Cerebellar cortex (tissue), 1 donor: ENCODE measurements around the gene KRTAP10-3.

Experiments
- DNase-seq: peaks from one replicate; pipeline ENCODE4 v3.0.0-alpha.2; 2015; ENCODE audit warnings: low spot score

KRTAP10-3 gene

GRCh38 chr21:44549525-44550211 lies 8.9 kb downstream of the KRTAP10-3 start:
- no peak for DNase-seq

DNA sequence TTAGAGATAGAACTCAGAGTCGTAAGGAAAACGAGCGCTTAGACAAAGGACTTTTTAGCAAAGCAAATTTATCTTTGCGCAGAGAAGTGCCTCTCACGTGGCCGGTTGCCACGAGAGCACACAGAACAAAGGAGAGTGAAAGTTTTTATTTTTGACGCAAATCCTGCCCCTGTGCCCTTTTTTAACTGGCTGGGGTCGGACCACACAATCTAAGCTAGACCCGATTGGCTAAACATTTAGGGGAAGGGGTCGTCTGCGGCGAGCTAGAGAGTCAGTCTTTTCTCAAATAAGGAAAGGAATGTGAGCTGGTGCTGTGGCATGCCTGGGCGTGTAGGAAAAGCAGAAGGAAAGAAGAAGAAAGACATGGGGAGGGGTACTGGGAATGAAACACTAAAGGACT lies 9.7 kb downstream of the KRTAP10-3 start:
- no peak for DNase-seq

DNA sequence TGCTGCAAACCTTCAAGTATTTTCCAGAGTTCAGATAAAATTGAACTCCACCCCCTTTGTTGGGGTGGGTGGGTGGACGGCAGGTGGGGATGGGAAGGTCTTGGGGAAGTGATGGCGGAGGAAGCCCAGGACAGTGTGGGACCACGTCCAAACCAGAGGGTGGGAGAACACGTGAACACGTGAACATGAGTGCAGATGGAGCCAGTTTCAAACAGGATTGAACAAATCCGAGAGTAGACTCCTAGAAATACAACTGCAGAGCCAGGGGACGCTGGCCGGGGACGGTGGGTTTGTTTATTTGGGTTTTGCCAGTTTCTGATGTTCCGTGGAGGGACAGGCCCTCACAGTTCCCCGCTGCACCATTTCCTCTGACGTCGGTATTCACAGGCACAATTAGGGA lies 10.2 kb downstream of the KRTAP10-3 start:
- no peak for DNase-seq

GRCh38 chr21:44547656-44548331 lies 10.8 kb downstream of the KRTAP10-3 start:
- DNase-seq, result no peak

GRCh38 chr21:44544566-44544965 lies 14.0 kb downstream of the KRTAP10-3 start:
- no peak for DNase-seq

DNA sequence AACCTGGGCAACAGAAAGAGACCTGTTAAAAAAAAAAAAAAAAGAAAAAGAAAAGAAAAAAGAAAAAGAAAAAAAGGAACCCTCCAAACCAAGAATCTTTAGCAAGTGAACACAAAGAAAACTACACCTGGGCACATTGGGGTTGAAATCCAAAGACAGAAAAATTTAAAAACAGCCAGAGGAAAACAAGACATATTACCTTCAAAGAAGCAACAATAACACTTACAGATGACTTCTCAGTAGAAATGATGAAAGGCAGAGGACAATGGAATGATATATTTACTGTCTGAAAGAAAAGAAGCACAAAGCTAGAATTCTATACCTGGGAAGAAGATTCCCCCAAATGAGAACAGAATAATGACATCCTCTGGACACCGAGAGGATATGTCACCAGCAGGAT lies 15.9 kb downstream of the KRTAP10-3 start:
- no peak for DNase-seq

DNA sequence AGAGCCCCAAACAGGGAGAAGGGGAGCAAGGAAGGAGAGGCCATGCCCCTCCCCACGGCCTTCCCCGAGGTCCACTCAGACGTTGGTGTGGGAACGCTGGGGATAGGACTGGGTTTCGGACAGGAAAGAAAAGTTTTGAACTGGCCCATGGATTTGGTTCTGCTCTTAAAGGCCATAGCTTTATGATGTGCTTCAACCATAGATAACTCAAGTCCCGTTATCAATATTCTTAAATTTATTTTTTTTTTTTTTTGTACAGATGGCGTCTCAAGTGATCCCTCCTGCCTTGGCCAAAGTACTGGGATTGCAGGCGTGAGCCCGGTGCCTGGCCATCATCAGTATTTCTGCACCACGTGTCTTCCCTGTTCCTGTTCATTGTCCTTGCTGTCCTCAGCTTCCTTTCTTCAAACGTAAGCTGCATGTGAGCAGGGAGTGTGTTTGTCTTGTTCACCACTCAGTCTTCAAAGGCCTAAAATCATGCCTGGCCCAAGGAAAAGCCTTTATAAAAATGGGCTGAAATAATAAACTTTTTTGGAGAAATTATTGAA lies 17.8 kb downstream of the KRTAP10-3 start:
- DNase-seq, result no peak

DNA sequence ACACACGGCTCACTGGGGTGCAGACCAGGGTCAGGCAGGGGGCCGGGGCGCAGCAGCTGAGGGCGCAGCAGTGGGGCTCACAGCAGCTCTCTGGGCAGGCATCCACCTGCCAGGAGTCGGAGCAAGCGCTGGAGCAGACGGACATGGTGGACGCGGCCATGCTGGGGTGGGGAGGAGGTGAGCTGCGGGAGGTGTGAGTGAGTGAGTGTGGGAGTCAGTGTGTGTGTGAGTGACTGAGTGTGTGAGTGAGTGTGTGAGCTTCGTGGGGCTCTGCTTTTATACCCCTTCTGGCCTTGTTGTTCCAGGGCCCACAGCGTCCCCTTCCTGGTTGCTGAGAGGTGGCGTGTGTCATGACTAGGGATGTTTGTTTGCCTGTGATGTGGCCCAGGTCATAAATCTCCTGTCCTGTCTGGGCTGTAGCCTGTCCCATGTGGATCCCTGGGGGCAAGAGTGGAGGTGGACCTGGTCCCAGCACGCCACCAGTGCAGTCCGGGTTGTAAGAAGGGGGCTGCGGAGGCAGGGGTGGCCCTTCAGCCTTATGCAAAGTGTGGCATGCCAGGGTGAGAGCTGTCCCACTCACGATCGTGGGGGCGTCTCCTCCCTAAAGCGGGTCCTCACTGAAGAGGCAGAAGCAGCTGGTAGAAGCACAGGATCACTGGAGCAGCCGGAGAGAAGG lies 18.5 kb downstream of the KRTAP10-3 start, which contains the start of gene KRTAP10-1:
Gene KRTAP10-1, minus strand, starts transcription at position 205 of the 676 bp plus-strand sequence. Its CDS starts 45 bp downstream, at position 160.
- DNase-seq, result no peak

DNA sequence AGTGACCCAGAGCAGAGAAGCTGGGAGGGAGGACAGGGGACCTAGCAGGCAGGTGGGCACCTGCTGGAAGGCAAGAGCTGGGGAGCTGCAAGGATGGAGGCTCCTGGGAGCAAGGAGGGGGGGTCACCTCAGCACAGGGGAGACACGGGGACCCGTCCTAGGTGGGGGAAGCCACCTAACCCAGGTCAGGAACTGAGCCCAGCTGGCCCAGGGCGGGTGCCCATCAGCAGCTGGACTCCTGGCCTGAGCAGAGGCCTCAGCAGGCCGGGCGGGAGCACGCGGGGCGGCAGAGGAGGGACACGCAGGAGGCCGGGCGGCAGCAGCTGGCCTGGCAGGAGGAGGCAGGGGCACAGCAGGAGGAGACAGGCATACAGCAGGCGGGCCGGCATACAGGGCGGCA lies 19.5 kb downstream of the KRTAP10-3 start:
- no peak for DNase-seq

DNA sequence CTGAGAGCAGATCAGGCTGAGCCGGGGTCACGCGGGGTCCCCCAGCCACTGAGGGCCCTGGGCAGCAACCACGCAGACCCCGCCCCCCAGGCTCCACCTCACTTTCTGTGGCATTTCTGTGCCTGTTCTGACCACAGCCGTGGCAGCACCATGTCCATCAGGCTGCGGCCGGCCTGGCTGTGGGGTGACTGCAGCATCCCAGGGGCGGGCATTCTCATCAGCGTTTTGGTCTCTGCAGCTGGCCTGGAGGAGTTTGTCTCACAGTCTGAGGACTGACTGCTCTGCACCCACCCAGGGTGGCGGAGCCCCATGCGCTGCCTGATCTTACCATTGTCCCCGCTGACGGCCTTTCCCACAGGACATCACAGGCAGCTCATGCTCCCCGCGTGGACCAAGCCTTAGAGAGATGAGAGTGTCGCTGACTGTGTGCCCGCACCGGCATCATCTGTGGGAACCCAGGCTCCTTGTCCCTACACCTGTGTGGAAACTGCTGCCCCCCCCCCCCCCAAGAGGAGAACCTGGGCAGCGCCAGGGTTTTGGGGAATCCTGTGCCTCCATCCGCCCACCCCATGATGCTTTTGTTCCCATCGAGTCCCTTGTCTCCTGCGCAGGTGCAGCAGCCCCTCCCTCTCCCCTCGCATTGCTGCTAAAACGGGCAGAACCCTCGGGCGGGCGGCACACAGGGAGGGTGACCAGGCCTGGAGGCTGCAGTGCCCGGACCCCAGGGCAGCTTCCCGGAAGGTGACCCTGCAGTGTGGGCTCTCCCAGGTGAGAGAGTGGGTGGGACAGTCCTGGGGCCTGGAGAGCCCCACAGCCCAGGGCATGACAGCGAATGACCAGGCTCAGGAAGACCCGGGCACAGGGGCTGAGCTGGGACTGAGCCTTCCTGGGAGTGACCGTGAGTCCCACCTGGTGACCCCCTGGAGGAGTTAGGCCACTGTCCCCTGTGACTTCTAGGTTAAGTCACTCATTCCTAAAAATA lies 20.4 kb downstream of the KRTAP10-3 start:
- no peak for DNase-seq

DNA sequence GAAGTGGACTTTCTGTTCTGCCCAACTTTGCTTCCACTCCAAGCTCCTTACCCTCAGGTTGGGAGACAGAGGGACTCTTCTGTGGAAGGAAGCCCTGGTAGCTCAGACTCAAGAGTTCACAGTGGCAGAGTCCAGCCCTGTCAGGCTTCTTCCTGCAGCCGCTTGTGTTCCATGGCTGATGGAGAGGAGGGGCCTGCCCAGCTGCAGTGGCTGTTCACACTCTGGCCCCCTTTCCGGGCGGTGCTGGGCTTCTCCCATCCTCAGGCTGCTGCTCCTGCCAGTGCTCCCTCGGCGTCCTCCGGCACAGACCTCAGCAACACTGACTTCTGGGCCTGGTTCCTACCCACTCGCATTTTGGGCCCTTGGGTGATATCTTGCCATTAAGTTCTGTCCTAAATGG lies 22.6 kb downstream of the KRTAP10-3 start:
- DNase-seq, result no peak

DNA sequence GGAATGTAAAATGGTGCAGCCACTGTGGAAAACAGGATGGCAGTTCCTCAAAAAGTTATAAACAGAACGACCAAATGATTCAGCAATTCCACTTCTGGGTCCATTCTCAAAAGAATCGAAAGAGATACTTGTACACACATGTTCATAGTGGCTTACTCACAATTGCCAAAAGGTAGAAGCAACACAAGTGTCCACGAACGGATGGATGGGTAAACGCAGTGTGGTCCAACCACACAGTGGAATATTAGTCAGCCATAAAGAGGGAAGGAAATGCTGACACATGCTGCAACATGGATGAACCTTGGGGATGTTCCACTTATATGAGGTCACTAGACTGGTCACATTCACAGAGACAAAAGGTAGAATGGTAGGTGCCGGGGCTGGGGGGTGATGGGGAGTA lies 23.9 kb downstream of the KRTAP10-3 start:
- no peak for DNase-seq

DNA sequence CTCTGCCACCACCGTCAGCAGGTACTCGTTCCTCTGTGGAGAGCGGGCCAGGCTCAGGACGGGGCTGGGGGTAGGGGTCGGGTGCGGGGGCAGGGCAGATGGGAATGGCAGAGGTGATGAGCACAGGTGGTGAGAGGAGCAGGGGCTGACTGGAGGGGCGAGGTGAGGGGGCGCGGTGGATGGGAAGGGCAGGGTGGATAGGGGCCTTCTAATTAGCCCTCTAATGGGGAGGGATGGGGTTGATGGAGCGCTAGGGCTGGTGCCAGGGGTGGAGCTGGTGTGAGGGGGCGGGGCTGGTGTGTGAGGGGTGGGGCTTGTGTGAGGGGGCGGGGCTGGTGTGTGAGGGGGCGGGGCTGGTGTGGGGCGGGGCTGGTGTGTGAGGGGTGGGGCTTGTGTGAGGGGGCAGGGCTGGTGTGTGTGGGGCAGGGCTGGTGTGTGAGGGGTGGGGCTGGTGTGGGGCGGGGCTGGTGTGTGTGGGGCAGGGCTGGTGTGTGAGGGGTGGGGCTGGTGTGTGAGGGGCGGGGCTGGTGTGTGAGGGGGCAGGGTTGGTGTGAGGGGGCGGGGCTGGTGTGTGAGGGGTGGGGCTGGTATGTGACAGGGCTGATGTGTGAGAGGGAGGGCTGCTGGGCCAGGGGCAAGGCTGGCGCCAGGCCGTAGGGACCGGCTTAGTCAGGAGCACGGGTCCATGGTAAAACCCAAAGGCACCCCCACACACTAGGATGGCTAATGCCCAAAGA lies 24.5 kb downstream of the KRTAP10-3 start:
- no peak for DNase-seq

DNA sequence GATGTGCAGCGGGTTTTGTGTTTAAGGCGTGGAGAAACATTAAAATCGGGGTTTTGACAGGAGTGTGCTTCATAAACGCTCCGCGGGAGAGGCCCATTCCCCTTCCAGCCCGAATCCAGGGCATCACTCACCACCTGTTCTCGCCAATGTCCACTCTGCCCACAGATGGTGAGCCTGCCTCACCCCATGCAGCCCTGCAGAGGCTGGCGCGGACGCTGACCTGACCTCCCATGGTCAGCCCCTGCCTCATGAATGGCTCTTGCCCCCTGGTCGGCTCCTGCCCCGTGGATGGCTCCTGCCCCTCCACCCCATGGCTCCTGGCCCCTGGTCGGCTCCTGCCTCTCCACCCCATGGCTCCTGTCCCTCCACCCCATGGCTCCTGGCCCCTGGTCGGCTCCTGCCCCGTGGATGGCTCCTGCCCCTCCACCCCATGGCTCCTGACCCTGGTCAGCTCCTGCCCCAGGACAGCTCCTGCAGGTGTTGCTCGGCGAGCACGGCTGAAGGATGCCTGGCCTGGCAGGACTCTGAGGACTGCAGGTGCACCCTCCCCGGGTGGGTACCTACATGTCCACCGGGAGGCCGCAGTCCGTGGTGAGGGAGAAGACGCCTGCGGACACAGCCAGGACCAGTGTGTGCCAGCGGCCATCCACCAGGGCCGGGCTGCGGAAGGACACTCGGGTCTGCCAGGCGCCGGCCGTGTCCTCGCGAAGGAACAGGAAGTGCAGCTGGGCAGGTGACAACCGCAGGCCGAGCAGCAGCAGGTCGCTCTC lies 25.3 kb downstream of the KRTAP10-3 start:
- no peak for DNase-seq

DNA sequence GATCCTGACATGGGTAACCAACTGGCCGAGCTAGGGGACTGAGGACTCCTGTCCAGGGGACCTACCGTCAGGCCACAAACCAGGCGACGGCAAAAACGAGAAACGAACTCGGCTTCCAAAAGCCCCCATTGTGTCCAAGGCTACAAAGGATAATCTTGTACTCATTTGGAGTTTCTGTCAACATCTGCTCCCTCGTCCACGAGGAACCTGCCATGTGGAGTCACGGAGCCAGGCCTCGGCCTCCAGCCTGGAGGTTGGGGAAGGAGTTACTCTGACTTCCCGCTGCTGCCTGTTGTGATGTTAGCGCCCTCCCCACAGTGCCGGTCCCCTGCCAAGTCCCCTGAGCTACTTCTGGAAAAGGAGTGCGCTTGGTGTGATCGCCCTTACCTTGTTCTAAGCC lies 25.9 kb downstream of the KRTAP10-3 start:
- no peak for DNase-seq

DNA sequence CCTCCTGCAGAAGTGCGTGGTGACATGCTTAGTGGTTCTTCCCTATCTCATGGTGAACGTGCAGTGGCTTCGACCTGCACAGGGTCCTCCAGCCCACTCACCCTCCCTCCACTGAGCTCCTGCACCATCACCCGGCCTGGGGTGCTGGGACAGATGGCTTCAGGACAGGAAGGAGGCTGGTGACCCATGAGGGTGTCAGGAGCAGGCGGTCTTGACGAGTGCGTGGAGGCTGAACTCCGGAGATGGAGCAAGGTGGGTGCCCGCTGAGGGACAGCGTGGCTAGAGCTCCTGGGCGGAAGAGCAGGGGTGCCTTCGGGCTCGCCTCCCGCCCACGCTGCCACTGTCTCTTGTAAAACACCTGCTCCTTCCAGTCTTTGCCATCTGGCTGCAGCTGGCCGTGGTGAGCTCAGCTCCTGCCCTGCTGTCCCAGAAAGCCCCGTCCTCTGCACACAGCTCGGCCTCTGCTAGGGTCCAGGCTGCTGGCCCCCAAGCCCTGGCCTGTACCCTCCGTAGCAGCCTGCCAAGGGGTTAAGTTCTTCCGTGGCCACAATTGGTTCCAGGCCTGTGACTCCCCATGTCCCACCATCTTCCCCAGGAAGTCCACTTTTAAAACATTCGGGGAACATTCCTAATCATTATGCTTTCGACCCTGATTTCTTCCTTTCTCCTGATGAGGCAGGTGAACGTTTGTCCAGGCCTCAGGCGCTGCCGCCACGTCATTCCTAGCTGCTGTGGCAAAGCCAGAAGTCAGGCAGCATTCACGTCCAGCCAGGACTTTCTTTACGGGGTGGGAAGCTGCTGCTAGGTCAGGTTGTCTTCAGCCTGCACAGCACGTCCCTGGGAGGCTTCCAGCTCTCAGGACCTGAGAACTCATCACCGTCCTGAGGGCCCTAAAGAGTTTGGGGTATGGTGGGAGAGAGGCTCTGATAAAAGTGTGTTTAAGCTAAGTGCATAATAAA lies 26.7 kb downstream of the KRTAP10-3 start:
- DNase-seq, result no peak

DNA sequence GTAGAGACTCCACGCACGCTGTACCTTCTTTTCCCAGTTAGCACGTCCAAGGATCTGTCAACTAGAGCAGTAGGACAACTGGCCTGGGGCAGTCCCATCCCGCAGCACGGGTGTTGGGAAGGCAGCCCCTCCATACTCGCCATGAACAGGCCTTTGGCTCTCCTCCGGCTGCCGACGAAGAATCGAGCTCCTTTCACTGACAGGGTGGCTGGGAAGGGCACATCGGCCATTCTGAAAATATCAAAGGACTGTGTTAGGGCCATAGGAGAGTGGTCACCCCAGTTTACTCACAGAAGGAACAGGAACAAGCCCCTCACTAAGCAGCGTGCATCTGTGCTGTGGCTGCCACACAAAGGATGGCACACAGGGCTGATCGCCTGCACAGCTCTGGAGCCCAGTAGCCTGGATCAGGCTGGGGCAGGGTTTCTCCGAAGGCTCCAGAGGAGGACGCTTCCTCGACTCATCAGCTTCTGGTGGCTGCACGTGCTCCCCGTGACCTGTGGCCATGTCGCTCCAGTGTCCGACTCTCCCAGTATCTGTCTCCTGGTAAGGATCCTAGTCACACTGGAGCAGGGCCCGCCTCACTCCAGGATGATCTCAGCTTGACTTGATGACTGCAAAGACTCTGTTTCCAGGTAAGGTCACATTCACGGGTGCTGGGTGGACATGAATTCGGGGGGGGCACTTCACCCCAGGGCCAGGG lies 27.5 kb downstream of the KRTAP10-3 start:
- no peak for DNase-seq

DNA sequence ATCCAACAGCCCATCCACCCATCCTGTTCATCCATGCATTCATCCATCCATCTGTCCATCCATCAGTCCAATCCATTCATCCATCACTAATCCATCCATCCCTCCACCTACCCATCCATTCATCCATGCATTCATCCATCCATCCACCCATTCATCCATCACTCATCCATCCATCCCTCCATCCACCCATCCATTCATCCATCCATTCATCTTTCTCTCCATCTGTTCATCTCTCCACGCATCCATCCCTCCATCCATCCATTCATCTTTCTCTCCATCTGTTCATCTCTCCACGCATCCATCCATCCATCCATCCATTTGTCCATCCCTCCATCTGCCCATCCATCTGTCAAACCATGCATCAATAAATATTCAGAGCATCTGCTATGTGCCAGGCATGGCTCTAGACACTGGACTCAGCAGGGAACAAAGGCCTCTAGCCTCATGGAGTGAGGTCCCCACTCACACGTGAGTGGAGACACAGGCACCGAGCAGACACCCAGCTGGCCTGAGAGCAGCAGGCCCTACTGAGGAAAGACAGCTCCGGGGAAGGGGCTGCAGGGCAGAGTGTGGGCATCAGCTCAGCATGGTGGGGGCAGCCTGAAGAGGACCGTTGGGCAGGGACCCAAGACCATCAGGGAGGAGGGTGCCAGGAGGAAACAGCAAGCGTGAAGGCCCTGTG lies 28.2 kb downstream of the KRTAP10-3 start:
- no peak for DNase-seq
